Ovary (tissue), 9 donors: Measurements from ENCODE around the gene EIF2B4. TPM values are rescaled to one million over a fixed set of nuclear protein-coding genes. Genes with fewer than 3 reads are reported as not detected.

Experiments
- DNase-seq, 5 donors: peaks; one replicate each; pipeline ENCODE4 v3.0.0-alpha.2; 2019 to 2020
- H3K27ac ChIP-seq, 2 donors: fragments of 200-600 bp; one replicate each; pipeline versions ENCODE4 v1.5.1 to v1.8.0; 2019 to 2022
- H3K27me3 ChIP-seq: fragments of 200-600 bp; one replicate; pipeline ENCODE4 v1.8.0; 2022
- H3K36me3 ChIP-seq: fragments of 200-600 bp; sonication (generic); one replicate; pipeline ENCODE4 v1.5.1; 2019
- H3K4me1 ChIP-seq: one replicate; pipeline ENCODE4 v1.8.1; 2013; ENCODE audit warnings: mild to moderate bottlenecking, moderate library complexity; ENCODE audit not compliant: insufficient read depth
- H3K4me3 ChIP-seq: fragments of 200-600 bp; sonication (generic); one replicate; pipeline ENCODE4 v1.5.1; 2017
- H3K9me3 ChIP-seq, 2 donors: fragments of 200-600 bp in 1 of 2; sonication (generic) in 1 of 2; one replicate each; pipeline versions ENCODE4 v1.5.1 to v1.8.1; 2013 to 2019; ENCODE audit warnings: mild to moderate bottlenecking in 1 of 2, moderate library complexity in 1 of 2
- EP300 ChIP-seq: sonication (generic); formaldehyde crosslinking; IDR thresholded peaks from one replicate; pipeline ENCODE4 v1.6.1; 2017; ENCODE audit warnings: antibody characterized with exemption
- POLR2A ChIP-seq: fragments of 450-650 bp; IDR thresholded peaks from one replicate; pipeline ENCODE4 v1.6.1; 2017; ENCODE audit warnings: antibody characterized with exemption, mild to moderate bottlenecking, moderate library complexity
- WGBS, 3 donors: extraction: QIAGEN DNeasy Blood & Tissue Kit in 1 of 3; methylation state at CpG; one replicate each; pipeline versions ENCODE4 v1.1.5 to v1.1.7; 2013 to 2017; 5-methylcytosine and 5-hydroxymethylcytosine counted together
- intact Hi-C, 4 donors: fragments of 100-400 bp; cut with DNase I; formaldehyde crosslinking; loops; one replicate each; pipeline versions ENCODE4 v1.11.0 to v1.15.1; 2022 to 2023
- polyA plus RNA-seq, 2 donors: library from polyadenylated mRNA; stranded (reverse); fragments of 200-250 nt in 1 of 2; fragments of 350-450 nt in 1 of 2; fragmentation: Illumina TruSeq in 1 of 2; extraction: RNeasy Lipid Tissue Mini Kit (QIAGEN cat#74804) in 1 of 2; gene quantifications; one replicate each; pipeline ENCODE4 v1.2.3, GENCODE V29; 2013 to 2014
- total RNA-seq, 7 donors: library from RNA; depleted of rRNA in 2 of 7; stranded (reverse); fragments of >200 nt in 2 of 7; fragmentation: NEBNext Ultra II Directional in 3 of 7; extraction: Animal tissue kit (Norgen Biotek cat#: 25700) in 3 of 7; gene quantifications; one replicate each; pipeline versions ENCODE4 v1.1.0 to v1.2.4, GENCODE V29; 2016 to 2023
- TF ChIP-seq, protein P1 (sequence below), 3 donors: fragments of 450-650 bp in 2 of 3; fragments of 200-600 bp in 1 of 3; IDR thresholded peaks; one replicate each; pipeline versions ENCODE4 v1.5.1 to v1.8.0; 2016 to 2022; ENCODE audit warnings: antibody characterized with exemption in 3 of 3, mild to moderate bottlenecking in 1 of 3
- donor health status: DM: no; HTN: no; CAD: no; lungs with moderate emphysema.
- donor health status: DM: no; HTN: no; CAD: no.
- donor health status: Bipolar disorder and iron deficiency.
- donor health status: DM: yes; HTN: yes; CAD: no.
- donor health status: DM: no; HTN: no; CAD: no.
- donor health status: DM: yes; HTN: yes; CAD: no.

Gene EIF2B4
- total and polyA plus RNA-seq, 9 donors: 28.0 to 46.8 (median 39.0) TPM

DNA sequence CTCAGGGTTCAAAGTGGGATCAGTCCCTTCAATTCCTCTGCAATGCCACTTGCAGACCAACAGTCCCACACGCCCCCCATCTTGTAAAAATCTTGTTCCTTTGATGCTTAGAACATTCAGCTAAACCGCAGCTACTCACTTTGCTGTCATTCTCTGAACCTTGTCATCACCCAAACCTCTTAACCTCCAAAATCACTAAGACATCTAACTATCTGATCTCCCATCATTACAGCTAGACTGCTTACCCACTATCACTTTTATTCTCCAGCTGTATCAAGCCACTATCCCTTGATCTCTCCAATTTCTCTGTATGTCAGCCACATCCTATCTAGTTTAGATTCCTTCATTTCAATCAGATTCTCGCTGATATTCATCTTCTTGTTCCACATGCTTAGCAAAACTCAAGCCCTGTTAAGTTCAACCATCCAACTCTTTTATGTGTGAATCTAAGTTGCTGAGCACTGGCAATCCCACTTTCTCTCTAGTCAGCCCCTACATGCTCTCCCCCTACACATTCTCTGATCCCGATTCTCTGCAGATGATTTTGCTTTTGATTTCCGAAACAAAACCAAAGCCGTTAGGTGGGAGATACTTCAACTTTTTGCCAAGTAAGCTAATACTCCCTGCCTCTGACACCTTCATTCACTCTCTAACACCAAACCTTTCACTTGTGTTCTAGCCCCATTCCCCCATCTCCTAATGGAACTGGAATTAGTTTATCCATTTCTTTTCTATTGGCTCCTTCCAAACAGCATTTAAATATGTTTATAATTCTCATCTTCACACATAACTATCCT lies 18.1 kb downstream of the EIF2B4 start:
- no peaks in the 10 kb centered on the region for H3K36me3 ChIP-seq
- H3K9me3 ChIP-seq: no peaks in the 10 kb centered on the region
- H3K4me1 ChIP-seq: peaks cover 2% of the 10 kb centered on the region
- intact Hi-C loops: no loop called here
- DNase-seq: no peak
- TF ChIP-seq POLR2A (no peak), EP300 (no peak)
- TF ChIP-seq, protein P1, sequence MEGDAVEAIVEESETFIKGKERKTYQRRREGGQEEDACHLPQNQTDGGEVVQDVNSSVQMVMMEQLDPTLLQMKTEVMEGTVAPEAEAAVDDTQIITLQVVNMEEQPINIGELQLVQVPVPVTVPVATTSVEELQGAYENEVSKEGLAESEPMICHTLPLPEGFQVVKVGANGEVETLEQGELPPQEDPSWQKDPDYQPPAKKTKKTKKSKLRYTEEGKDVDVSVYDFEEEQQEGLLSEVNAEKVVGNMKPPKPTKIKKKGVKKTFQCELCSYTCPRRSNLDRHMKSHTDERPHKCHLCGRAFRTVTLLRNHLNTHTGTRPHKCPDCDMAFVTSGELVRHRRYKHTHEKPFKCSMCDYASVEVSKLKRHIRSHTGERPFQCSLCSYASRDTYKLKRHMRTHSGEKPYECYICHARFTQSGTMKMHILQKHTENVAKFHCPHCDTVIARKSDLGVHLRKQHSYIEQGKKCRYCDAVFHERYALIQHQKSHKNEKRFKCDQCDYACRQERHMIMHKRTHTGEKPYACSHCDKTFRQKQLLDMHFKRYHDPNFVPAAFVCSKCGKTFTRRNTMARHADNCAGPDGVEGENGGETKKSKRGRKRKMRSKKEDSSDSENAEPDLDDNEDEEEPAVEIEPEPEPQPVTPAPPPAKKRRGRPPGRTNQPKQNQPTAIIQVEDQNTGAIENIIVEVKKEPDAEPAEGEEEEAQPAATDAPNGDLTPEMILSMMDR (IDR thresholded peaks at IDR 0.05): no peak
- no peak overlapping the region for H3K27ac ChIP-seq
- no peak overlapping the region for H3K4me3 ChIP-seq
- WGBS, 3 donors: 69 to 72% (median 72%) methylated on average over 6 of the region's 6 CpGs
- no peaks in the 10 kb centered on the region for H3K27me3 ChIP-seq

DNA sequence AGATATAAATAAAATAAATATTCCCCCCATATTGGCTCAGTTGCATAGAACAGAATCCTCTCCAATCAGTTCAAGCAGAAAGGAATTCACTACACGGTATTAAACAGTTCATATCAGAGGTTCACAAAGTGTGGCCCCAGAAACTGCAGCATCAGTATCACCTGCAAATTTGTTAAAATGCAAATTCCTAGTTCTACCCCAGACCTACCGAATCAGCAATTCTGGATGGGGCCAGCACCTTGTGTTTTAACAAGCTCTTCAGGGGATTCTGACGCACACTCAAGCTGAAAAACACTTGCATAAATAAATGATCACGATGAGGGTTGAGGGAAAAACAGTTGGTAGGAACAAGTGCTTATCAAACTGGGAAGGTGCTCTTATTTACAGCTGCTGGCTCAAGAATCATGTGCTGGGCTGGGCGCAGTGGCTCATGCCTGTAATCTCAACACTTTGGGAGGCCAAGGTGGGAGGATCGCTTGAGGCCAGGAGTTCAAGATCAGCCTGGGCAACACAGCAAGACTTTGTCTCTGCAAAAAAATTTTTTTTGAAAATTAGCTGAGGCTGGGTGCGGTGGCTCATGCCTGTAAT lies 19.9 kb downstream of the EIF2B4 start:
- H3K4me1 ChIP-seq: no peaks in the 10 kb centered on the region
- H3K9me3 ChIP-seq: no peaks in the 10 kb centered on the region
- 66 to 75% (median 67%) methylated on average over 7 of the region's 7 CpGs for WGBS, 3 donors
- no peak overlapping the region for H3K27ac ChIP-seq
- TF ChIP-seq, protein P1 (IDR thresholded peaks at IDR 0.05): no peak
- TF ChIP-seq POLR2A: no peak
- TF ChIP-seq EP300: no peak
- no peak overlapping the region for H3K4me3 ChIP-seq
- DNase-seq: no peak
- no peaks in the 10 kb centered on the region for H3K27me3 ChIP-seq
- intact Hi-C loops: no loop called here
- H3K36me3 ChIP-seq: no peaks in the 10 kb centered on the region

DNA sequence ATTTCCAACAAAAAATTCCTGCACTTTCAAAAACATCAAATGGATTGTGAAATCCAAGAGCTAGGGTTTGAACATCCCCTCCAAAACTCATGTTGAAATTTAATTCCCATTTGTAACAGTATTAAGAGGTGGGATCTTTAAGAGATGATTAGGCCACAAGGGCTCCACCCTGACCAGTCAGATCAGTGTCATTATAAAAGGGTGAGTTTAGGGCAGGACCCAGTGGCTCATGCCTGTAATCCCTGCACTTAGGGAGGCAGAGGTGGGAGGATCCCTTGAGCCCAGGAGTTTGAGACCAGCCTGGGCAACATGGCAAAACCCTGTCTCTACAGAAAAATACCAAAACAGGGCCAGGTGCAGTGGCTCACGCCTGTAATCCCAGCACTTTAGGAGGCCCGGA lies 22.5 kb downstream of the EIF2B4 start:
- Histone ChIP-seq H3K27me3 (no peaks in the 10 kb centered on the region), H3K4me1 (no peaks in the 10 kb centered on the region), H3K36me3 (no peaks in the 10 kb centered on the region), H3K27ac (no peak overlapping the region), H3K9me3 (no peaks in the 10 kb centered on the region), H3K4me3 (no peak overlapping the region)
- DNase-seq: no peak
- intact Hi-C loops: no loop called here
- 83 to 90% (median 90%) methylated on average over 2 of the region's 2 CpGs for WGBS, 3 donors
- no peak for TF ChIP-seq EP300
- no peak for TF ChIP-seq POLR2A
- TF ChIP-seq, protein P1 (IDR thresholded peaks at IDR 0.05): no peak

DNA sequence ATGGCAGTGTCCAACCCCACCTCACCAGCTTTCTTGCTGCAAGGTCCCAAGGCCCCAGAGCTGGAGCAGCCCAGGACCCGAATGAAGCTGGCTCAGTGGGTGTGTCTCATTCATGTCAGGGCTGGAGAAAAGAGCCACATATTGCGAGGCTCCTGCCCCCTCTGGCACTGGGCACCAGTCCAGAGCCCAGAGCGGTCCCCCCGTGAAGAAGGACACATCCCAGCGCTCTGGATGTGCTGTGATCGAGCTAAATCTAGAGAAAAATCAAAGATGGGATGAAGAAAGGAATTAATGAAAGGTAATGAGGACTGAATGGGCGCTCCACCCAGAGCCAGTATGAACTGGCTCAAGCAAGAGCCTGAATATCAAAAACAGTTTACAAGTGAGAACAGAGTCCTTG lies 34.0 kb downstream of the EIF2B4 start:
- TF ChIP-seq POLR2A (no peak), EP300 (no peak)
- Histone ChIP-seq H3K4me1 (no peaks in the 10 kb centered on the region), H3K4me3 (no peak overlapping the region), H3K27me3 (no peaks in the 10 kb centered on the region), H3K27ac (no peak overlapping the region), H3K36me3 (no peaks in the 10 kb centered on the region), H3K9me3 (no peaks in the 10 kb centered on the region)
- 91 to 95% (median 94%) methylated on average over 7 of the region's 7 CpGs for WGBS, 3 donors
- no peak for DNase-seq
- intact Hi-C loops: no loop called here

DNA sequence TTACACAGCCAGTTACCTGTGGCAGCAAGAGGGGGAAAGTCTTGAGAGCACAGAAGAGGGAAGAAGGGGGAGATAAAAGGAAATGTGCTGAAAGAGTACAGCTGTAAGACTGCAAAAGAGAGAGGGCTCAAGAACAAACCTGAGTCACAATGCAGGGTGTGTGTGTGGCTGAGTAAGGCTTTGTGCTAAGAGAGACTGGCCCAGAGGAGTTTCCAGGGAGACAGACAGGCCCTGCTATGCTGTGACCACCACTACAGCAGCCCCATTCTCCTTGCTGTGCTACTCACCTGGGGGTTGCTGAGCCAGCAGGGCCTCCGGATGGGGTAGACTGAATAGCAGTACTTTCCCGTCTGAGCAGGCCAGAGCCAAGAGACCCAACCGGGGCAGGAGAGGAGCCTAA lies 34.8 kb downstream of the EIF2B4 start:
- DNase-seq: no peak
- Histone ChIP-seq H3K36me3 (no peaks in the 10 kb centered on the region), H3K27me3 (no peaks in the 10 kb centered on the region), H3K4me1 (no peaks in the 10 kb centered on the region), H3K4me3 (no peak overlapping the region), H3K27ac (no peak overlapping the region), H3K9me3 (no peaks in the 10 kb centered on the region)
- TF ChIP-seq, protein P1 (IDR thresholded peaks at IDR 0.05): no peak
- TF ChIP-seq EP300: no peak
- TF ChIP-seq POLR2A: no peak
- intact Hi-C loops: no loop called here
- 90 to 93% (median 92%) methylated on average over 3 of the region's 3 CpGs for WGBS, 3 donors
